Activated CD4-positive, alpha-beta T cell treated with anti-CD3 and anti-CD28 coated beads, Interleukin-2, amount 50 U/mL, for 1 hour (primary cell): ENCODE measurements around the gene CORO7.

Experiments used
- DNase-seq: peaks from one replicate; pipeline ENCODE4 v3.0.0-alpha.2; 2020

The CORO7 gene

GRCh38 chr16:4425378-4426020 lies 9.1 kb upstream of the CORO7 start, which contains the start of gene DNAJA3:
TSS of gene DNAJA3 (plus strand) at chr16:4425868. CDS start at chr16:4425882, 14 bp downstream.
- peak; percentile 90 for DNase-seq

- no peak for DNase-seq
Observed at GRCh38 chr16:4420505-4421105, 4.2 kb upstream of the CORO7 start.

DNA sequence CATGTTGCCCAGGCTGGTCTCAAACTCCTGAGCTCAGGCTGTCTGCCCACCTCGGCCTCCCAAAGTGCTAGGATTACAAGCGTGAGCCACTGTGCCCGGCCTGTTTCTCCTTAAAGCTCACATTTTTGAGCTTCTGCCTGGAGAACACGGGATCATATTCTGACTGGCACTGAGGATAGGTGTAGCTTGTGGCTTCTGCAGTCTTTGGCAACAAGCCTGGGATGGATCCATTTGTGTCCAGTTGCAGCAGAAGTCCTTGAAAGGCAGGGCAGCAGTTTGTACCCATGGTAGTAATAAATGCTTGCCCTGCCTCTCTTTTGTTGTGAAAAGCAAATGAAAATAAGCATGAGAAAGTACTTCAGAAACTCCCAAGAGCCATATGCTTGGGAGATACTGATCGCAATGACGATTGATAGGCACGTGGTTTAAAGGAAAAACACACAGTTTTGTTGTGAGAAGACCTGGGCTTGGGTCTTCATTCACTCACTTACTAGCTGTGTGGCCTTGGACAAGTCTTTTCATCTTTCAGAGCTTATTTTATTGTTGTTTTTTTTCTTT lies 3.1 kb upstream of the CORO7 start:
- DNase-seq = no peak

- DNase-seq = peak; percentile 61
Observed at GRCh38 chr16:4415538-4416199, 727 bp downstream of the CORO7 start.

GRCh38 chr16:4414187-4414917 lies 2.0 kb downstream of the CORO7 start:
- DNase-seq = peak; percentile 75

DNA sequence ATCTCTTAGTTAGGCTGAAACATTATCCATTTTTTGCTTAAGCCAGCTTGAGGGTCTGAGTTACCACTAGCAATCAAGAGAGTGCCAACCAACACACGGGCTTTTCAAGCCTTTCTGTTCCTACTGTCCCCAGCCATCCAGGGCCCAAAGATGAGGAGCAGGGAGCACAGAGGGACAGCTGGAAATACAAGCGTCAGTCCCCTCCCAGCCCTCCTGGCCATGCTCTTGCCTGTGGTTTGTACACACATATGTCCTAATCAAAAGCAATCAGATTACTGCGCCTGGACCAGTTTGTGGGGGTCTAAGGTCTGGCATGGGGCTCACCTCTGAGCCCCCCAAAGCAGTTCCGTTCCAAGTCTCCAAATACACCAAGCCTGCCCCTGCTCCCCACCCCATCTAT lies 3.5 kb downstream of the CORO7 start:
- no peak for DNase-seq

- no peak for DNase-seq
Observed at GRCh38 chr16:4412159-4412558, 4.2 kb downstream of the CORO7 start.

- no peak for DNase-seq
Observed at GRCh38 chr16:4411684-4412083, 4.7 kb downstream of the CORO7 start.

DNA sequence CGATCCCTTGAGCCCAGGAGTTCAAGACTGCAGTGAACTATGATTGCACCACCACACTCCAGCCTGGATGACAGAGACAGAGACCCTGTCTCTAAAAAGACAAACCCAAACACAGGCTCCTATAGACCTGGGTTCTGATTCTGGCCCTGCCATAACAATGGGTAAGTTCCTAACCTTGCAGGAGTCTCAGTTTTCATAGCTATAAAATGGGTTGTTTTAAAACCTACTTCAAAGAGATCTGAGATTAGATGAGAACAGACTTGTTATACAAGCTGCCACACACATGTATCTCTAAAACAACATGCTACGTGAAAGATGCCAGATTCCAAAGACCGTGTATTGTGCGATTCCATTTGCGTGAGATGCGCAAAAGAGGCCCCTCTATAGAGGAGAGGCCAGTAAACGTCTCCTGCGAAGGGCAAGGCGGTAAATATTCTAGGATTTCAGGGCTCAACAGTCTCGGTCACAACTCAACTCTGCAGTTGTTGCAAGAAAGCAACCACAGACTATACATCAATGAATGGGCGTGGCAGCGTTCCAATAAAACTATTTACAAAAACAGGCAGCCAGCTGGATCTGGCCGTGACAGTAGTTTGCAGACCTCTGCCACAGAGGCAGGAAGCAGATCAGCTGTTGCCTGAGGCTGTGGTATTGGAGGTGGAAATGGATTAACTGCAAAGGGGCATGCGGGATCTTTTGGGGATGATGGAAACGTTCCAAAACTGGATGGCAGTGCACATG lies 5.9 kb downstream of the CORO7 start:
- no peak for DNase-seq

GRCh38 chr16:4409081-4409932 lies 7.1 kb downstream of the CORO7 start:
- DNase-seq = no peak

GRCh38 chr16:4408323-4408690 lies 8.1 kb downstream of the CORO7 start:
- DNase-seq = no peak

GRCh38 chr16:4407543-4408322 lies 8.7 kb downstream of the CORO7 start:
- no peak for DNase-seq

- no peak for DNase-seq
Observed at GRCh38 chr16:4404967-4405696, 11.3 kb downstream of the CORO7 start.

DNA sequence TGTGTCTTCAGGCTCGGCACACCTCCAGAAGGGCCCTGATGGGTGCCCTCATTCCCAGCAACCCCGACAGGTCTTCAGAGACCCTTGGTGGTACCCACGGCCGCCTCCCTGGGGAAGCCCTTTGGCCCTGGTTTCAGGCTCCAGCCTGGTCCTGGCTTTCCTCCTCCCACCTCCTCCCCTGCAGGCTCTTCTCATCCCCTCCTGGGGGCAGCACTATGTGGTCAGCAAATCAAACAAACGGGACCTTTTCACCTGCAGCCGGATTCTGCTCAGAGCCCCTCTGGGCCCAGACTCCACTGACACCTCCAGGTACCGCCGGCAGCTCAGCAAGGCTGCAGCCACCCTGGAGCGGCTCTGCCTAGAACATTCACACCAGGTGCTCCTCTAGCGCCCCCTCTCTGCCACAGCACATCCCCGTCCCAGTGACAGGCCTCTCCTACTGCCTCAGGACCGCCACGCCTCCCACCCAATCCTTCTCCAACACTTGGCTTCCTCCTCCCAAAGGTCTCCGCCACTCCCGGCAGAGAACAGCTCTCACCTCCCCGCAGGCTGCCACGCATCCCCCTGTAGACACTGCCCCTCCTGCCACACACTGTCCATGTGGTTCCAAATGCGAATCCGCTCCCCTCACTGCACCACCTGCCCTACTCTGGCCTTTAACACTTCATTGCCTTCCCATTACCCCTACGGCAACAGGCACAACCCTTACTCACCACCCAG lies 12.0 kb downstream of the CORO7 start:
- DNase-seq = no peak

DNA sequence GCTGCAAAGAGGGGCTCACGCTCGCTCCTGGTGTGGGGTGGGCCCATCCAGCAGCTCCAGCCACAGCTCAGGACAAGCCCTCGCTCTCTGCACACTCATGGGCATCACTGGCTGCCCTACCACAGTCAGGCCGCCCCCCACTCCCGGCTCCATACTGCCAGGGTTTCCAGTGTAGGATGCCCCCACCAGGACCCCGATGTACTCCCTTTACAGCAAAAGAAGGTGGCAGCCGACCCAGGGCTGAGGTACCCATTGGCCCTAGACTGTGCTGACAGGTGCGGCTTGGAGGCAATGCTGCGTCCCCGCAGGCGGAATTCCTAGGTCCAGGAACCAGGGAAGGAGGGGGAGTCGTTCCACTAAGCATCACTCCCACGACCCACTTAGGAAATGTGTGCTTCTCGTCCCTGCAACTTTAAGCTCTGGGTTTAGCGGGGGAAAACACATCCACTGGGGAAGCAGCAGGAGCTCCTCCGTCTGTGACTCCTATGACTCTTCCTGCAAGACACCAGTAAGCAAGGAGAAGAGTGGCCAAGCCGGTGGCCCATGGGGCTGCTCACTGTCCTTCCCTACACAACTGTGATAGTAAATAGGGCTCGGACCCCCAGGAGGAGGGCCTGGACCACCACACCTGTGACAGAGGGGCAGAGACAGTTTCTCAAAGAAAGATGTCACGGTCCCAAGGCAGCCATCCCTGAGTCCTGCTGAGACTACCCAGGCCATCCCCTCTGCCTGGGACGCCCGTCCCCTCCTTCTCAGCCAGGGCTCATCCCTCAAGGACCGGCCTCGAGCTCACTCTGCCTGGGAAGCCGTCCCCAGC lies 13.1 kb downstream of the CORO7 start:
- no peak for DNase-seq

GRCh38 chr16:4402439-4403132 lies 13.8 kb downstream of the CORO7 start:
- peak; percentile 64 for DNase-seq

DNA sequence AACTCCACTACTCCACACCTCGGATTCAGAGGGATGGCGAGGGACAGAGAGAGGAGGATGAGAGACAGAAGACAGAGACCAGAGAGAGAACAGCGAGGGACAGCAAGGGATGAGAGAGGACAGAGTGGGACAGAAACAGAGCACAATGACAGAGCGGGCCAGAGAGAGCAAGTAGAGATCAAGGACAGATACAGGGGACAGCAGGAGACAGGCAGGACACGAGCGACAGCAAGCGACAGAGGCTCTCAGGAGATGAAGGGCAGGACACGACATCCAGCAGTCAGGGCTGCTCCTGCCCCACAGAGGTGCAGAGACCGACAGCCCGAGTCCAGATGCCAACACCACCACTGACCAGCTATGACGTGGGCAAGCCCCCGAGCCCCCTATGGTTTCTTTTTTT lies 14.9 kb downstream of the CORO7 start:
- DNase-seq = no peak

DNA sequence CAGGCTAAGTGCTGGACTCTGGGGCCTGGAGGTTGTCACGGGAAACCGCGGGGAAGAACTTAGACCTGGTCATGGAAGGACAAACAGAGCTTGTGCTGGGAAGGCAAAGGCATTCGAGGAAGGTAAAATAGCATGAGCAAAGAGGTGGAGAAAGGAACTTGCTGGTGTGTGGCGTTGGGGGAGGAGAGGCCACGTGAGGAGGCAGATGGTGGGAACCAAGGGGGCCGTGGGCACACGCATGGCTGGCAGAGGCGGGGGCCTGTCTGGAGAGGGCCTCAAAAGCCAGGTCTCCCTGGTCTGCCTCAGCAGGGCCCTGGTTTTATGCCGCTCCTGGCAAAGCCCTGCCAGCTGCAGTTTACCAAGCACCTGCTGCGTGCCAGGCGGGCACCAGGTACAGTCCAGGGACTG lies 15.3 kb downstream of the CORO7 start:
- DNase-seq = no peak
